SK-N-SH (cell line): ENCODE results near the gene EPHA10. TPM values are rescaled to one million over a fixed set of nuclear protein-coding genes. Genes with fewer than 3 reads are reported as not detected.

Experiments
- CTCF ChIA-PET: fragments of 300-600, 350-600 bp; formaldehyde crosslinking; extraction: SDS; loops from one replicate; lab custom pipeline; 2021; lab: Yijun Ruan, JAX
- POLR2A ChIA-PET: fragments of 350-600 bp; sonication (Branson Sonifier 250); formaldehyde crosslinking; extraction: SDS; loops from one replicate; lab custom pipeline; 2020; ENCODE audit warnings: antibody characterized with exemption, inconsistent platforms; lab: Yijun Ruan, JAX
- DNase-seq: peaks from one replicate; pipeline ENCODE4 v3.0.0; 2012
- H2AFZ ChIP-seq: fragments of 200-600 bp; sonication (generic); 2 replicates; pipeline ENCODE4 v1.8.1; 2016; ENCODE audit warnings: antibody characterized with exemption, mild to moderate bottlenecking, low read depth
- H3F3A ChIP-seq: fragments of 200-600 bp; sonication (generic); replicated peaks from 2 replicates; pipeline ENCODE3; 2016; ENCODE audit warnings: antibody characterized with exemption, mild to moderate bottlenecking; ENCODE audit not compliant: insufficient read depth
- H3K27ac ChIP-seq, 2 experiments: fragments of 200-500 bp in 1 of 2; fragments of 200-600 bp in 1 of 2; sonication (Bioruptor generic) in 1 of 2; sonication (generic), shearing (Covaris generic) in 1 of 2; 2 replicates each; pipeline versions ENCODE4 v1.5.1 to v1.6.1; 2014 to 2016; ENCODE audit warnings: low read depth in 2 of 2, inconsistent platforms in 1 of 2, low read length in 1 of 2, mild to moderate bottlenecking in 1 of 2, mixed read lengths in 1 of 2
- H3K27me3 ChIP-seq: fragments of 200-600 bp; sonication (generic), shearing (Covaris generic); 2 replicates; pipeline ENCODE4 v1.6.1; 2016; ENCODE audit warnings: mixed run types; ENCODE audit not compliant: insufficient read depth
- H3K36me3 ChIP-seq, 2 experiments: fragments of 200-500 bp in 1 of 2; fragments of 200-600 bp in 1 of 2; sonication (Bioruptor generic) in 1 of 2; sonication (generic) in 1 of 2; replicated peaks in 1 of 2; 2 replicates each; pipeline versions ENCODE3 to v1.5.1; 2014 to 2016; ENCODE audit warnings: low read length in 1 of 2, mild to moderate bottlenecking in 1 of 2; ENCODE audit not compliant: insufficient read depth in 2 of 2, control insufficient read depth in 1 of 2
- H3K4me1 ChIP-seq, 2 experiments: fragments of 200-500 bp in 1 of 2; fragments of 200-600 bp in 1 of 2; sonication (Bioruptor generic) in 1 of 2; sonication (generic), shearing (Covaris generic) in 1 of 2; 2 replicates each; pipeline versions ENCODE4 v1.5.1 to v1.6.1; 2014 to 2016; ENCODE audit warnings: low read depth in 1 of 2, low read length in 1 of 2, mixed run types in 1 of 2; ENCODE audit not compliant: insufficient read depth in 2 of 2, control insufficient read depth in 1 of 2
- H3K4me2 ChIP-seq: fragments of 200-600 bp; sonication (generic), shearing (Covaris generic); 2 replicates; pipeline ENCODE4 v1.6.1; 2017; ENCODE audit warnings: mixed run types
- H3K4me3 ChIP-seq, 2 experiments: fragments of 200-500 bp in 1 of 2; fragments of 200-600 bp in 1 of 2; sonication (Bioruptor generic) in 1 of 2; sonication (generic), shearing (Covaris generic) in 1 of 2; 2 replicates each; pipeline versions ENCODE4 v1.5.1 to v1.8.1; 2014 to 2016; ENCODE audit warnings: low read depth in 2 of 2, inconsistent platforms in 1 of 2, low read length in 1 of 2, mild to moderate bottlenecking in 1 of 2, mixed read lengths in 1 of 2, moderate library complexity in 1 of 2
- H3K79me2 ChIP-seq: fragments of 200-600 bp; sonication (generic); 2 replicates; pipeline ENCODE4 v1.8.1; 2017; ENCODE audit warnings: mild to moderate bottlenecking; ENCODE audit not compliant: insufficient read depth
- H3K9ac ChIP-seq: fragments of 200-600 bp; sonication (generic); 2 replicates; pipeline ENCODE4 v1.6.1; 2017; ENCODE audit warnings: mixed run types
- H3K9me2 ChIP-seq: fragments of 200-600 bp; sonication (generic); 2 replicates; pipeline ENCODE4 v1.6.1; 2017; ENCODE audit warnings: mixed run types
- H3K9me3 ChIP-seq: fragments of 200-600 bp; sonication (generic); 2 replicates; pipeline ENCODE4 v1.6.1; 2017; ENCODE audit warnings: mixed run types, mild to moderate bottlenecking, moderate library complexity
- H4K20me1 ChIP-seq: fragments of 200-600 bp; sonication (generic); 2 replicates; pipeline ENCODE4 v1.6.1; 2017; ENCODE audit warnings: mild to moderate bottlenecking, mixed run types; ENCODE audit not compliant: insufficient read depth
- ELF1 ChIP-seq: IDR thresholded peaks from 2 replicates; pipeline ENCODE4 v1.4.0; 2012
- EZH2phosphoT487 ChIP-seq: fragments of 200-600 bp; sonication (generic); IDR thresholded peaks from 2 replicates; pipeline ENCODE4 v1.6.1; 2017; ENCODE audit warnings: low read depth, mixed run types, mild to moderate bottlenecking, antibody characterized with exemption, moderate library complexity, borderline replicate concordance
- FOXJ3 ChIP-seq: sonication (generic); formaldehyde crosslinking; IDR thresholded peaks from 2 replicates; pipeline ENCODE4 v1.5.1; 2020; ENCODE audit warnings: mild to moderate bottlenecking, missing genetic modification reagents
- GATA2 ChIP-seq: sonication (generic); formaldehyde crosslinking; IDR thresholded peaks from 2 replicates; pipeline ENCODE4 v1.5.0; 2020; ENCODE audit warnings: mild to moderate bottlenecking, missing genetic modification reagents
- MEF2A ChIP-seq: IDR thresholded peaks from 2 replicates; pipeline ENCODE4 v1.4.0; 2012; ENCODE audit warnings: low read depth, borderline replicate concordance
- MXI1 ChIP-seq: IDR thresholded peaks from 2 replicates; pipeline ENCODE4 v1.6.1; 2012; ENCODE audit warnings: mild to moderate bottlenecking, low read depth, low read length, improper control_type of control experiment
- REST ChIP-seq: IDR thresholded peaks from 2 replicates; pipeline ENCODE4 v1.6.1; 2012; ENCODE audit warnings: mild to moderate bottlenecking, low read depth, low read length, moderate library complexity
- RXRA ChIP-seq: IDR thresholded peaks from 2 replicates; pipeline ENCODE4 v1.4.0; 2012; ENCODE audit warnings: low read depth, mild to moderate bottlenecking, borderline replicate concordance
- TCF12 ChIP-seq: IDR thresholded peaks from 2 replicates; pipeline ENCODE4 v1.4.0; 2012
- TEAD4 ChIP-seq: IDR thresholded peaks from 2 replicates; pipeline ENCODE4 v1.4.0; 2012; ENCODE audit warnings: mild to moderate bottlenecking, borderline replicate concordance; ENCODE audit not compliant: insufficient read depth
- USF1 ChIP-seq: IDR thresholded peaks from 2 replicates; pipeline ENCODE4 v1.4.0; 2012; ENCODE audit warnings: low read depth, borderline replicate concordance
- YY1 ChIP-seq: IDR thresholded peaks from 2 replicates; pipeline ENCODE4 v1.4.0; 2012; ENCODE audit warnings: low read depth, mild to moderate bottlenecking
- WGBS: methylation state at CpG from one replicate; pipeline ENCODE4 v1.1.6; 2017; ENCODE audit warnings: low lambda C conversion rate; 5-methylcytosine and 5-hydroxymethylcytosine counted together
- polyA plus RNA-seq, 3 experiments: library from polyadenylated mRNA; depleted of rRNA; stranded (reverse); fragments of >200 nt; gene quantifications; 2 replicates each; pipeline ENCODE4 v1.2.3, GENCODE V29; 2012
- TF ChIP-seq, protein P1 (sequence below): fragments of 150-350 bp; IDR thresholded peaks from 2 replicates; pipeline ENCODE4 v1.6.1; 2016; ENCODE audit warnings: mild to moderate bottlenecking, low read depth, low read length
- TF ChIP-seq, protein P2 (sequence below): fragments of 150-350 bp; IDR thresholded peaks from 2 replicates; pipeline ENCODE4 v1.6.1; 2017; ENCODE audit warnings: antibody characterized with exemption, low read length, low read depth, borderline replicate concordance

EPHA10 gene
- polyA plus RNA-seq, 1 of the 3 experiments (the other 2 are of a cell fraction), result 0.05 TPM

DNA sequence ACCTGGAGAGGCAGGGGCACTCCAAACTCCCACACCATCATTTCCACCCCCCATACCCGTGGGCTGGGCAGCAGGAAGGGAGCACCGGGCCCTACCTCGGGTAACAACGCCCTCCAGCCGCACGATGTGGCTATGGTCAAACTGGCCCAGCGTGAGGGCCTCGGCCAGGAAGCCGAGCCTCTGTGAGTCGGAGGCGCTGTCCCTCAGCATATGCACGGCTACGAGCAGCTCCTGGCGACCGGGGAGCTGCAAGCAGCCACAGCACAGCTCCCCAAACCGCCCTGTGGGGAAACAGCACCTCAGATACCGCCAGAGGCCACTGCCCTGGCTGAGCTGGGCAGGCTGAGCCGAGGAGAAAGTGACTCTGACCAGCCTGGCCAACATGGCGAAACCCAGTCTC, 43.4 kb downstream of the EPHA10 start (continued):
- TF ChIP-seq, protein P1, sequence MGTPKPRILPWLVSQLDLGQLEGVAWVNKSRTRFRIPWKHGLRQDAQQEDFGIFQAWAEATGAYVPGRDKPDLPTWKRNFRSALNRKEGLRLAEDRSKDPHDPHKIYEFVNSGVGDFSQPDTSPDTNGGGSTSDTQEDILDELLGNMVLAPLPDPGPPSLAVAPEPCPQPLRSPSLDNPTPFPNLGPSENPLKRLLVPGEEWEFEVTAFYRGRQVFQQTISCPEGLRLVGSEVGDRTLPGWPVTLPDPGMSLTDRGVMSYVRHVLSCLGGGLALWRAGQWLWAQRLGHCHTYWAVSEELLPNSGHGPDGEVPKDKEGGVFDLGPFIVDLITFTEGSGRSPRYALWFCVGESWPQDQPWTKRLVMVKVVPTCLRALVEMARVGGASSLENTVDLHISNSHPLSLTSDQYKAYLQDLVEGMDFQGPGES, result no peak
- TF ChIP-seq MEF2A (no peak), EZH2phosphoT487 (no peak)

DNA sequence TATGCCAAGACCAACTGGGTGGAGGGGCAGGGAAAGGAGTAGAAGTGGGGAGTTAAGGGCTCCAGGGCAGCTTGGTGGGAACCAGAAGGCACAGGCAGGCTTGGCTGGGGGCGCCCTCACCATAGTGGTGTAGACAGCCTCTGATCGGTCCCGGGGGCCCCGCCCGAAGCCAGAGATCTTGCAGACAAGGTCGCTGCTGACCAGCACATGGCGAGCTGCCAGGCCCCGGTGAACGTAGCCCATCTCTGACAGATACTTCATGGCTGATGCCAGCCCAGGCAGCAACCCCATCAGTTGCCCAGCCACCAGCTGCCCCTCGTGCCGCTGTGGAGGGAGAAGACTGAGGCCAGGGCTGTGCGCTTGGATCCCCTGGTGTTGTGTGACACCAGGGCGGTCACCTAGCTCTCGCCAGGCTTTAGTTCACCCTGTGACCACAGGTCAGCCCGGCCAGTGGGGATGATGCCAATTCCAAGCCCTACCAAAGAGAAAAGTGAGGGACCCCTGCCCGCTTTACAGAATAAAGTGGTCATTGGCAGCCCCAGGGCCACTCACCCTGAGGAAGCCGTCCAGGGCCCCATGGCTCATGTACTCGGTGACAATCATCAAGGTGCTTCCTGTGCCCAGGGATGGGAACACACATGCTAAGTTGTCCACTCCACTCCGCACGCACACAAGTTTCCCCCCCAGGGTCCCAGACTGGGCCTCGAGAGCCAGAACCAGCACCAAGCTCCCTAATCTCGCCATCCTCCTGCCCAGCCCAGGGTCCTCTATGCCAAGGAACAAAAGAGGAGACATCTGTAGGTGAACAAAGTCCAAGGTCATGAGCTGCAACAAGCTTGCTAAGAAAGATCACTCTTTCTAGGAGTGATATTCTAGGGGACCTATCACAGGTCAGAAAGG, 44.4 kb downstream of the EPHA10 start:
- WGBS, result 55% methylated on average over 12 of the region's 22 CpGs
- CTCF ChIA-PET, result interaction anchor here (2.6 kb wide), 1 partner anchor 117 kb away, joined by 7 read pairs; no protein-coding TSS in a partner anchor
- H3K9ac ChIP-seq, result no peak overlapping the region
- no peak overlapping the region for H3K4me3 ChIP-seq
- POLR2A ChIA-PET, result no interaction called here
- no peaks in the 10 kb centered on the region for H4K20me1 ChIP-seq
- no peak overlapping the region for H2AFZ ChIP-seq
- DNase-seq, result no peak
- TF ChIP-seq USF1, result no peak
- no peak for TF ChIP-seq RXRA
- TF ChIP-seq TEAD4, result no peak
- TF ChIP-seq FOXJ3, result no peak
- no peak for TF ChIP-seq REST
- no peak for TF ChIP-seq MXI1
- no peak for TF ChIP-seq YY1
- TF ChIP-seq GATA2 (CRISPR knock-in tag), result no peak
- TF ChIP-seq TCF12, result no peak
- TF ChIP-seq, protein P2, sequence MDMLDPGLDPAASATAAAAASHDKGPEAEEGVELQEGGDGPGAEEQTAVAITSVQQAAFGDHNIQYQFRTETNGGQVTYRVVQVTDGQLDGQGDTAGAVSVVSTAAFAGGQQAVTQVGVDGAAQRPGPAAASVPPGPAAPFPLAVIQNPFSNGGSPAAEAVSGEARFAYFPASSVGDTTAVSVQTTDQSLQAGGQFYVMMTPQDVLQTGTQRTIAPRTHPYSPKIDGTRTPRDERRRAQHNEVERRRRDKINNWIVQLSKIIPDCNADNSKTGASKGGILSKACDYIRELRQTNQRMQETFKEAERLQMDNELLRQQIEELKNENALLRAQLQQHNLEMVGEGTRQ, result no peak
- TF ChIP-seq ELF1, result no peak
- H3K36me3 ChIP-seq, result no peaks in the 10 kb centered on the region
- no peaks in the 10 kb centered on the region for H3K9me2 ChIP-seq
- H3K79me2 ChIP-seq, result no peaks in the 10 kb centered on the region
- H3F3A ChIP-seq, result no peaks in the 10 kb centered on the region
- no peak overlapping the region for H3K27ac ChIP-seq
- peaks cover 0 to 7% of the 10 kb centered on the region in 2 experiments; a peak in 1 of 4 replicates for H3K4me1 ChIP-seq
- H3K9me3 ChIP-seq, result no peaks in the 10 kb centered on the region
- no peaks in the 10 kb centered on the region for H3K27me3 ChIP-seq
- no peak overlapping the region for H3K4me2 ChIP-seq
